GM19463 (cell line): ENCODE data around the gene KCNE5.
"Not testable (repeated sequence)": the region's sequence is repeated elsewhere in the genome, so short reads cannot be mapped to it uniquely, and the experiment has no call there.

ENCODE experiments used
- ATAC-seq: cut with Tn5 transposase; IDR thresholded peaks from one replicate; pipeline ENCODE4 v1.9.1; 2021; ENCODE audit warnings: mild to moderate bottlenecking, moderate library complexity; ENCODE audit not compliant: unreplicated experiment

KCNE5 gene

DNA sequence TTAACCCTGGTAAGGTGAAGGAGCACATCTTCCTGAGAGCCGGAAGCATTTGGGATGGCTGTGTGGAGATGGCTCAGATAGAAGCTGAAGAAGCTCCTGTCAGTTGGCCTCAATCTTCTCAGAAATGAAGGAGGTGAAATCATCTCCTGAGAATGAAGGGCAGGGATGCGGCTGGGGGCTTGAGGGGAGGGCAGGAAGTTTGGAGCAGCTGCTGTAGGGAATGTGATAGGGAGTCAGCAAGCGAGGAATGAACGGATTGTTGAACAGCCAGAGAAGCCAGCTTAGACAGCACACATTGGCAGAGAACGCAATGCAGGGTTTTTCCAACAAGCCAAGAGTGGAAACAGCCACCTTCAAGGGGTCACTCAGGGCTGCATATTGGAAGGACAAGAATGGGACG is 10.0 kb downstream of the KCNE5 start:
- ATAC-seq = no peak

GRCh38 chrX:109601486-109601885 is 23.5 kb downstream of the KCNE5 start:
- ATAC-seq = no peak

DNA sequence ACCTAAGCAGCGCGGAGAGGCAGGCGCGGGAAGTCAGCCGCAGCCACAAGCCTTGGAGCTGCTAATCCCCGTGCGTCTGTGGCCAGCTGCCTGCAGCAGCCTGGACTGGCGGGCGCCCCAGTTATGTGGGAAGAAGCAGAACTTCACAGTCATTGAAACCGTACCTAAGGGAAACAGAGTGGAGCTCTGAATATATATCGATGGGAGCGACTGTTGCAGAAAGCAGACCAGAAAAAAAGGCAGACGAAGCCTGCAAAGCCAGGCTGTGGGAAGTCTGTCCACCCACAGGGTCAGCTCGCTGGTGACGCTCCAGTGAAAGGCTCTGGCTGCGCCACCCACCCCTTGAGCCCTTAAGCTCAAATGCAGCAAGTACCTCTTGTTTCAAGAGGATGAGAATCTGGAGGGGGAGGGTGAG is 24.7 kb downstream of the KCNE5 start:
- no peak for ATAC-seq

- ATAC-seq = no peak
These were observed 29.0 kb downstream of the KCNE5 start for GRCh38 chrX:109596015-109596414.

DNA sequence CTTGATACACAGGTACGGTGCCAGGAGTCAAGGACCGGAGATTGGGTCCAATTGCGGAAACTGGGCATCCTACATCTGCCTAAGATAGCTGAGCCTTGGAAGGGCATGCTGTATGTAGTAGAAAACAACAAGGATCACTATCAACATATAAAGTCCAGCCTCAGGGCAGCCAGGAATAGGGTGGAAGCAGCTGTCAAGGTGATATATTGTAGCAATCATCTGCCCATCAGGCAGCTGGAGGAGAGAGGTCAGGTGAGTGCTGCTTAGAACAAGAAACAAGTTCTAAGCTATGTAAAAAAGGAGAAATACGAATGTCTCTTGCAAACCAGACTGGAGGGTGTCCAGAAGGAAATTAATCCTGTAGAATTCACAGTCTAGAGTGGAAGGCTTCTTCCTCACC is 34.8 kb downstream of the KCNE5 start:
- no peak for ATAC-seq

DNA sequence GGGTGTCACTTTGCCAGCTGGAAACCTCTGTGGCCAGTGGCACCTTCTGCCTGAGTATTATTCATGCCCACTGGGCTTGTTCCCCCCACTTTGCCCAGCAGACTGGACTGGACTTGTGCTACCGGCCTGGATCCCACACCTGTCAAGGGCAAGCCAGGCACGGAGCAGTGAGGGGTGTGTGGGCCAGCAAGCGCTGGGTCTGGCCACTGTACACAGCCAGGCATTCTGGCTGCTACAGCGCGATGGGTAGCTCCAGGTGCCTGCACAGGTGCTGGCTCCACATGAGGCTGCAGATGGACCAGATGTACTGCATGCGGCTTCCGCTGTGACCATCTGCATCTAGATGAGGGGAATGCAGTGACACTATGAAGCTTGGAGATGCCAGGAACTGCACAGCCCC is 39.5 kb downstream of the KCNE5 start:
- ATAC-seq = no peak

GRCh38 chrX:109578916-109579315 is 46.1 kb downstream of the KCNE5 start:
- no peak for ATAC-seq

DNA sequence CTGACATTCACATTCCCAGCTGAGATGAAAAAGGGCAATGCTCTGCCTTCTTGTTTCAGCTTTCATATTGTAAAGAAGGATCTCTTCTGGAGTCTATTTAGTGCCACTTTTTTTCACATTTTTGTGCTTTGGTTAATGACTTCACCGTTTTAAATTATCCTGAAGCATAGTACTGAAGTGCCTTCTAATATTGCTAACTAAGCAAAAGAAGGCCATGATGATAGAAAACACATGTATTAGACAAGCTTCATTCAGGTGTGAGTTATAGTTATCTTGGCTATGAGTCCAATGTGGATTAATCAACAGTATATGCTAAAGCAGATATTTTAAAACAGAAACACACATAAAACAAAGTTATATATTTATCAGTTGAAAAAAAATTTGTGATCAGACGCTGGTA is 47.9 kb downstream of the KCNE5 start:
- no peak for ATAC-seq

GRCh38 chrX:109576083-109576482 is 48.9 kb downstream of the KCNE5 start:
- not testable (repeated sequence) for ATAC-seq
